A673 (cell line): ENCODE results near the gene POGK.

Source experiments
- CTCF ChIP-seq: fragments of 300-800, 200-600 bp; sonication (generic); conservative IDR thresholded peaks from 2 replicates; pipeline ENCODE4 v1.5.1; 2017; ENCODE audit warnings: low read depth, mild to moderate bottlenecking, antibody characterized with exemption, low read length, moderate library complexity, mixed read lengths
- EZH2 ChIP-seq: fragments of 200-600 bp; sonication (generic); IDR thresholded peaks from 2 replicates; pipeline ENCODE4 v1.6.1; 2017; ENCODE audit warnings: borderline replicate concordance, low read depth, mild to moderate bottlenecking, mixed read lengths, antibody characterized with exemption, low read length; ENCODE audit not compliant: poor library complexity, severe bottlenecking

- TF ChIP-seq CTCF (no peak), EZH2 (no peak)
Measured at GRCh38 chr1:166902279-166902678, 63.0 kb downstream of the POGK start.
